HG03558 (cell line): ENCODE data around the gene ZBED1.
"Not testable (repeated sequence)": the region's sequence is repeated elsewhere in the genome, so short reads cannot be mapped to it uniquely, and the experiment has no call there.

Experiments used
- ATAC-seq: cut with Tn5 transposase; IDR thresholded peaks from one replicate; pipeline ENCODE4 v1.9.1; 2021; ENCODE audit warnings: moderate number of reproducible peaks; ENCODE audit not compliant: unreplicated experiment; ENCODE audit errors: extremely low read depth

The ZBED1 gene

GRCh38 chrX:2460821-2461710, 39.7 kb downstream of the ZBED1 start:
- ATAC-seq = not testable (repeated sequence)

- not testable (repeated sequence) for ATAC-seq
Observed at GRCh38 chrX:2460048-2460447, 40.7 kb downstream of the ZBED1 start.

GRCh38 chrX:2458309-2458708, 42.5 kb downstream of the ZBED1 start:
- ATAC-seq = no peak

DNA sequence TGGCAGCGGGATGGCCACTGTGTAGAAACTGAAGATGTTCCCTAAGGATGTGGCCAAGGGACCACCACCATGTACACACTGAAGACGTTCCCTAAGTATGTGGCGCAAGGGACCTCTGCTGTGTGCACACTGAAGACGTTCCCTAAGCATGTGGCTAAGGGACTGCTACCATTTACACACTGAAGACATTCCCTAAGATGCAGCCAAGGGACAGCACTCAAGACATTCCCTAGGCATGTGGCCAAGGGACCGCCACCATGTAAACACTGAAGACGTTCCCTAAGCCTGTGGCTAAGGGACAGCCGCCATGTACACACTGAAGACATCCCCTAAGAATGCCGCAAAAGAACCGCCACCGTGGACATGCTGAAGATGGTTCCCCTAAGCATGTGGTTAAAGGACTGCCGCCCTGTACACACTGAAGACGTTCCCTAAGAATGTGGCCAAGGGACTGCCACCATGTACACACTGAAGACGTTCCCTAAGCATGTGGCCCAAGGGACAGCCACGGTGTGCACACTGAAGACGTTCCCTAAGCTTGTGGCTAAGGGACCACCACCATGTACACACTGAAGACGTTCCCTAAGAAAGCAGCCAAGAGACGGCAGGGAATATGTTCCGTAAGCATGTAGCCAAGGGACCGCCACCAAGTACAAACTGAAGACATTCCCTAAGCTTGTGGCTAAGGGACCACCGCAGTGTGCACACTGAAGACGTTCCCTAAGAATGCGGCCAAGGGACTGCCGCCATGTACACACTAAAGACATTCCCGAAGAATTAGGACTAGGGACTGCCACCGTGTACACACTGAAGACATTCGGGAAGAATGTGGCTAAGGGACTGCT, 43.3 kb downstream of the ZBED1 start:
- ATAC-seq = no peak

- ATAC-seq = not testable (repeated sequence)
Observed at GRCh38 chrX:2456091-2456490, 44.7 kb downstream of the ZBED1 start.

GRCh38 chrX:2454620-2455019, 46.2 kb downstream of the ZBED1 start:
- ATAC-seq = not testable (repeated sequence)

DNA sequence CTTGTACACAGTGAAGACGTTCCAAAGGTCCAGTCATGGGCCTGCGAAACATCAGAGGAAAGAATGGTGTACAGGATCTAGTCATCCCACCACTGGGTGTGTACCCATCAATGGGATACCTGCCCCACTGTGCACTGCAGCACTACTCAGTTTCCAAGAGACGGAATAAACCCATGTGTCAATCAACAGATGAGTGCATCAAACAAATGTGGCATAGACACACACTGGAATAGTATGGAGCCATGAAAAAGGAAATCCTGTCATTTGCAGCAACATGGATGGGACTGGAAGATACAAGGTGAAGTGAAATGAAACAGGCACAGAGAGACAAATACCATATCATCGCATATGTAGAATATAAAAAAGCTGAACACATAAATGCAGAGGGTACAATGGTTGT, 48.0 kb downstream of the ZBED1 start:
- ATAC-seq = no peak

- ATAC-seq = no peak
Observed at GRCh38 chrX:2452317-2452784, 48.4 kb downstream of the ZBED1 start.

DNA sequence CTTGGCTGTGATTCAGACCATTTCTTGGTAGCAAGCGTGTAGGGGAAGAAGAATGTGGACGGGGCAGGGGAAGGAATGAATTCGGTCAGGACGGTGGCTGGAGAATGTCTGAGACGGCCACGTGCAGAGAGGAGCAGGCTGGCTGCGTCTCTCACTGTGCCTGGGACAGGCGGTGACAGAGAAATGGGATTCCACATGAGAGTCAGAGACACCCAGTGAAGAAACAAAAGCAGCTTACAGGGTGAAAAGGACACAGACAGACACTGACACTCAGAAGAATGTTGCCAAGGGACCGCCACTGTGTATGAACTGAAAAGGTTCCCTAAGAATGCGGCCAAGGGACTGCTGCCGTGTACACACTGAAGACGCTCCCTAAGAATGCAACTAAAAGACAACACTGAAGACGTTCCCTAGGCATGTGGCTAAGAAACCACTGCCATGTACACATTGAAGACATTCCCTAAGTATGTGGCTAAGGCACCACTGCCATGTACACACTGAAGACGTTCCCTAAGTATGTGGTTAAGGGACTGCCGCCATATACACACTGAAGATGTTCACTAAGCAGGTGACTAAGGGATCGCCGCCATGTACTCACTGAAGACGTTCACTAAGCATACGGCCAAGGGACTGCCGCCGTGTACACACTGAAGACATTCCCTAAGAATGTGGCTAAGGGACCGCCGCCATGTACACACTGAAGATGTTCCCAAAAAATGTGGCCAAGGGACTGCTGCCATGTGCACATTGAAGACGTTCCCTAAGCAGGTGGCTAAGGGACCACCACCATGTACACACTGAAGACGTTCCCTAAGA, 49.1 kb downstream of the ZBED1 start:
- no peak for ATAC-seq

DNA sequence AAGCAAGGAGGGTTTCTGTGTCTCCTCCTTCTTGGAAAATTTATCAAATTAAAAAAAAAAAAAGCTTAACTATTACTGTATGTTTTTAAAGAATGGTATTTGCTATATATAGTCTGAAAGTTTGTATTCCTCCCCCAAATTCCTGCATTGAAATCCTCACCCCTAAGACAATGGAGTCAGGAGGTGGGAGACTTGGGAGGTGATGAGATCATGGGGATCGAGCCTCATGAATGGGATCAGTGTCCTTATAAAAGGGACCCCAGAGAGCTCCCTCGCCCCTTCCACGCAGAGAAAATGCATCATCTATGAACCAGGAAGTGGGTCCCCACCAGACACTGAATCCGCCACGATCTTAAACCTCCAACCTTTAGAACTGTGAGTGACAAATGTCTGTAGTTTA, 50.1 kb downstream of the ZBED1 start:
- ATAC-seq = no peak

DNA sequence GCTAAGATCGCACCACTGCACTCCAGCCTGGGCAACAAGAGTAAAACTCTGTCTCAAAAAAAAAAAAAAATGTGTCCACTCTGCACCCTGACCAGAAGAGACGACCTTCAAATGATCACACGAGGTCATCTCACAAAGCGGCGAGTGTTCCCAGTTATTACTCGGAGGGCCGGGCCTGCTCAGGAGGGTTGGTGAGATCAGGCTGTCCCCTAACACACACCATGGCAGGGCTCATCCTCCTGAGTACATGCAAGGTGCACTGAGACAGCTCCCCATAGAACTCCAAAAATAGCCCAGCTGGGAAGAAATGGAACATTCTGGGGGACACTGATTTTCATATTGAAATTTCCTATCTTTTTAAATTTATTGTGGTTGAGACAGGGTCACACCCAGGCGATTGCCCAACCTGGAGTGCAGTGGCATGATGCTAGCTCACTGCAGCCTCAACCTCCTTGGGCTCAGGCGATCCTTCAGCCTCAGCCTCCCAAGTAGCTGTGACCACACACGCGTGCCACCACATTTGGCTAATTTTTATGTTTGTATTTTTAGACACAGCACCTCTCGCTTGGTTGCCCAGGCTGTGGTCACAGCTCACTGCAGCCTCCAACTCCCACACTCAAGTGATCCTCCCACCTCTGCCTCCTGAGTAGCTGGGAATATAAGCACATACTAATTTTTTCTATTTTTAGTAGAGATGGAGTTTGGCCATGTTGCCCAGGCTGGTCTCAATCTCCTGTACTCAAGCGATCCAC, 51.5 kb downstream of the ZBED1 start:
- ATAC-seq = no peak

- no peak for ATAC-seq
Observed at GRCh38 chrX:2447484-2447883, 53.3 kb downstream of the ZBED1 start.

- ATAC-seq = no peak
Observed at GRCh38 chrX:2446815-2447214, 54.0 kb downstream of the ZBED1 start.

DNA sequence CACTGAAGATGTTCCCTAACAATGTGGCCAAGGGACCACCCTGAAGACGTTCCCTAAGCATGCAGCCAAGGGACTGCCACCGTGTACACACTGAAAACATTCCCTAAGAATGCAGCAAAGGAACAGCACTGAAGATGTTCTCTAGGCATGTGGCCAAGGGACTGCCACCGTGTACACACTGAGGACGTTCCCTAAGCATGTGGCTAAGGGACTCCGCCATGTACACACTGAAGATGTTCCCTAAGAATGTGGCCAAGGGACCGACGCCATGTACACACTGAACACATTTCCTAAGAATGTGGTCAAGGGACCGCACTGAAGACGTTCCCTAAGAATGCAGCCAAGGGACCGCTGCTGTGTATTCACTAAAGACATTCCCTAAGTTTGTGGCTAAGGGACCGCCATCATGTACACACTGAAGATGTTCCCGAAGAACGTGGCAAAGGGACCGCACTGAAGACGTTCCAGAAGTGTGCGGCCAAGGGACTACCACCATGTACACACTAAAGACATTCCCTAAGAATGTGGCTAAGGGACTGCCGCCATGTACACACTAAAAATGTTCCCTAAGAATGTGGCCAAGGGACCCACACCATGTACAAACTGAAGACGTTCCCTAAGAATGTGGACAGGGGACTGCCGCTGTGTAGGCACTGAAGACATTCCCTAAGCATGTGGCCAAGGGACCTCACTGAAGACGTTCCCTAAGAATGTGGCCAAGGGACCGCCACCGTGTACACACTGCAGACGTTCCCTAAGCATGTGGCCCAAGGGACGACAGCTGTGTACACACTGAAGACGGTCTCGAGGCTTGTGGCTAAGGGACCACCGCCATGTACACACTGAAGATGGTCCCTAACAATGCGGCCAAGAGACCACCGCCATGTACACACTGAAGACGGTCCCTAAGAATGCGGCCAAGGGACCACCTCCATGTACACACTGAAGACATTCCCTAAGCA, 54.8 kb downstream of the ZBED1 start:
- no peak for ATAC-seq

GRCh38 chrX:2442694-2443093, 58.1 kb downstream of the ZBED1 start:
- no peak for ATAC-seq

DNA sequence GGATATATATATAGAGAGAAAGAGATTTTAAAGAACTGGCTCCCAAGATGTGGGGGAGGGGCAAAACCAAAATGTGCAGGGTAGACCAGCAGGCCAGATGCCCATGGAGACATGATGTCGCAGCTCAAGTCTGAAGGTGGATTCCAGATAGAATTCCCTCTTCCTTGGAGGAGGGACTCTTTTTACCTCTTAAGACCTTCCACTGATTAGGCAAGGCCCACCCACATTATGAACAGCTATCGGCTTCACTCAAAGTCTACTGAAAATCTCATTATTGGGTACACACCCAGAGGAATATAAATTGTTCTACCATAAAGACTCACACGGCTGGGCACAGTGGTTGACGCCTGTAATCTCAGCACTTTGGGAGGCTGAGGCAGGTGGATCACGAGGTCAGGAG, 59.3 kb downstream of the ZBED1 start:
- ATAC-seq = no peak

- no peak for ATAC-seq
Observed at GRCh38 chrX:2439613-2440012, 61.2 kb downstream of the ZBED1 start.
